PC-9 (cell line): ENCODE measurements around the gene KCTD20.

Experiments
- EZH2 ChIP-seq: fragments of 200-600 bp; sonication (generic); IDR thresholded peaks from 2 replicates; pipeline ENCODE4 v1.8.0; 2017; ENCODE audit warnings: antibody characterized with exemption, low read depth
- TF ChIP-seq, protein P1 (sequence below): fragments of 200-600 bp; sonication (generic); conservative IDR thresholded peaks from 2 replicates; pipeline ENCODE4 v1.6.1; 2017; ENCODE audit warnings: mixed run types, antibody characterized with exemption, mild to moderate bottlenecking, moderate library complexity

- TF ChIP-seq EZH2: no peak
- TF ChIP-seq, protein P1, sequence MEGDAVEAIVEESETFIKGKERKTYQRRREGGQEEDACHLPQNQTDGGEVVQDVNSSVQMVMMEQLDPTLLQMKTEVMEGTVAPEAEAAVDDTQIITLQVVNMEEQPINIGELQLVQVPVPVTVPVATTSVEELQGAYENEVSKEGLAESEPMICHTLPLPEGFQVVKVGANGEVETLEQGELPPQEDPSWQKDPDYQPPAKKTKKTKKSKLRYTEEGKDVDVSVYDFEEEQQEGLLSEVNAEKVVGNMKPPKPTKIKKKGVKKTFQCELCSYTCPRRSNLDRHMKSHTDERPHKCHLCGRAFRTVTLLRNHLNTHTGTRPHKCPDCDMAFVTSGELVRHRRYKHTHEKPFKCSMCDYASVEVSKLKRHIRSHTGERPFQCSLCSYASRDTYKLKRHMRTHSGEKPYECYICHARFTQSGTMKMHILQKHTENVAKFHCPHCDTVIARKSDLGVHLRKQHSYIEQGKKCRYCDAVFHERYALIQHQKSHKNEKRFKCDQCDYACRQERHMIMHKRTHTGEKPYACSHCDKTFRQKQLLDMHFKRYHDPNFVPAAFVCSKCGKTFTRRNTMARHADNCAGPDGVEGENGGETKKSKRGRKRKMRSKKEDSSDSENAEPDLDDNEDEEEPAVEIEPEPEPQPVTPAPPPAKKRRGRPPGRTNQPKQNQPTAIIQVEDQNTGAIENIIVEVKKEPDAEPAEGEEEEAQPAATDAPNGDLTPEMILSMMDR: no peak
These were observed 57.1 kb downstream of the KCTD20 start for GRCh38 chr6:36499918-36500317.
